ENCODE data around the gene LRP8.

LRP8 gene

DNA sequence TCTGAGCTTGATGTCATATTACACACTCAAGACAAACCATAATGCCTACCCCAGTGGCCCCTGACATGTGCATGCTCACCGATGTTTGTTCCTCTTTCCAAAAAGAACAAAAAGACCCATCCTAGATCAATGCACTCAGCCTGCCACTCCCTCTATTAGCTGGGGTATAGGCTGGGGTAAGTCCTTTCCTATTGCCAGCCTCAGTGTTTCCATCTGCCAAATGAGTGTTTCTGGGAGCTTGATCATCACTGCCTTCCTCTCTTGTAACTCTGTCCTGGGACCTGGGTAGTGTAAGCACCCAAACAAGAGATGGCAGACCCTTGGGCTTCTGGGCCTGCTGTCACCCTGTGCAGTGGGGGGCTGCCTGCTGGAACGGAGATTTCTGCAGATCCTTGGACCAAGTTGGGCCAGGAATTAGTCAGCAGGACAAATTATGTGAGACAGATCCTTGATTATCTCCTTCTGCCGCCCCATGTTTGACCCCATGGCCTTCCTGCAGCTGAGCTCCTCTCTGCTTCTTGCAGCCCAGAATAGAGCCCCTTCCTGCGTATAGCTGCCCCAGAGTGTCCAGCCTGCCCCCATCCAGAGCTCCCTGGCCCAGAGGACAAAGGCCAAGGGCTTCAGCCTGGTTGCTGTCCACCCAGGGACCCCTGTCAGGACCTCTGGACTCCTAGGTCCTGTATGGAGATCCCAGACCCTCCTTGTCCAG, 31.5 kb upstream of the LRP8 start:
- no peak for DNase-seq (ENCODE audit: low read depth)

DNA sequence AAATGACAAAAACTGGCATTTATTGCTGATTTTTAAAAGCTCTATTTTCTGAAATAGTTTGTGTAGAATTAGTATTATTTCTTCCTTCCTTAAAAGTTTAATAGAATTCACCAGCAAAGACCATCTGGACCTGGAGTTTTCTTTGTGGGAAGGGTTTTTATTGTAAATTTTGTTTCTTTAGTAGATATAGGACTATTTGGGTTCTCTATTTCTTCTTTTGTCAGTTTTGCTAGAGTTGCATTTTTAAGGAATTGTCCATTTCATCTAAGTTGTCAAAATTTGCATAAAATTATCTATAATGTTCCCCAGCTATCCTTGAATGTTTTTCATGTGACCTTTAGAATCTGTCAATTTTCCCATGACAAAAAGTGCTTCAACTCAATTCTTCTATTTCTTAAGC, 28.8 kb upstream of the LRP8 start:
- DNase-seq (ENCODE audit: low read depth): no peak

DNA sequence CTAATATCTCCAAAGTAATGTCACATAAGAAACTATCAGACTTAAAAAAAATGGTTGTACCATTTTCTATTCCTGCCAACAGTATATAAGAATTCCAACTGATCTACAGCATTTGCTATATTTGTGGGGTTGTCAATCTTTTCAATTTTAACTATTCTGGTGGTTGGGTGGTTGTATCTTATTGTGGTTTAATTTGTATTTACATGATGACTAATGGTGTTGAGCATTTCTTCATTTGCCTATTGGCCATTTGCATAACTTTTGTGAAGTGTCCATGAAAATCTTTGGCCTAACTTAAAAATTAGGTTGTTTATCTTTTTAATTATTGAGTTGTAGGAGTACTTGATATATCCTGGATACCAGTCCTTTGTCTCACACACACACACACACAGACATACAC, 26.2 kb upstream of the LRP8 start:
- DNase-seq (ENCODE audit: low read depth): no peak

DNA sequence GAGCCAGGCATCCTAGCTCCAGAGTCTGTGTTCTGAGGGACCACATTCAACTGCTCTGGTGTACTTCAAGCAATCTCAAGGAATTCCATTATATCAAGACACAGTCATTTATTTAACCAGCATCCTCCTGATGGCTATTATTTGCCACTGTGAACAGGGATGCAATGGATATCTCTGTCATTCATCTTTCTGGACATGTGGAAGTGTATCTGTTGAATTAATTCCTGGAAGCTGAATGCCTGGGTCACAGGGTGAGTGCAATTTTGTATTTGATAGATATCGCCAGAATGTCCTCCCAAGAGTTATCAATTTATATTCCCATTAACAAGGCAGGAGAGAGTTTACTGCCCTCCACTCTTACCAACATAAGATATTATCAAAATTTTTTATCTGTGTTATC, 24.7 kb upstream of the LRP8 start:
- no peak for DNase-seq (ENCODE audit: low read depth)

DNA sequence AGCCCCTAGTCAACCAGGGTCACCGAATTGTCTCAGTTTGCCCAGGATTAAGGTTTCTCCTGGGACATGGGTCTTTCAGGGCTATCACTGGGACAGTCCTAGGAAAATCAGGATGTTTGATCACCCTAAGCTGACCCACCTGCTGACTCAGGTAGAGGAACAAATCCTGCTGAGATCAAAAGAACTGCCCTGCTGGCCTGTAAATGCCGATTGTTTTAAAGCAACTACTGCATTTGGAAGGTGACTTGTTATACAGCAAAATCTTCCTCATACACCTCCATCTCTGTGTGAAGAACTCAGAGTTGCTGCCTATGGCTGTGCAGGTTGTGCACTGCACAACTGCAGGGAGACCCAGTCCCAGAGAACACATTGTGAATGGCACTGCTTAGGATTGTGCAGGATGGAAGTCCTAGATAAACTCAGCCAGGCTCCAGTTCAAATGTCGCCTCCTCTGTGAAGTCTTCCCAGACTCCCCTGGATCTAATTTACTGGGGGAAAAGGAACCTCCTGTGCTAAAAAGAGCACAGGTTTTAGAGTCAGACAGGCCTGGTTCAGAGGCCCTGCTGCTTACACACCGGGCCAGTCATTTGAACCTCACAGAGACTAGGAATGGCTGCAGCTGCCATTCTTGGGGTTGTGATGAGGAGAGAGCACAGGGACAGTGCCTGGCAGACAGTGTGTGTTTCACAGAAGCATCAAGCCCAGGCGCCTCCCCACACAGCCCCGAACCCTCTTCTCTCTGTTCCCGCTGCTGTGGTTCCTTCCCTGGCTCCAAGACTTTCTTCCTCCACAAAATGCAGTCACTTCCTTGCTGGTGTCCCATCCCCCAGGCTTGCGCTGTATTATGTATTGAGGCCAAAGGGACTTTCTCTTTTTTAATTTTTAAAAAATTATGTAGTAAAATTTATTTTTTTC, 23.2 kb upstream of the LRP8 start:
- no peak for DNase-seq (ENCODE audit: low read depth)

DNA sequence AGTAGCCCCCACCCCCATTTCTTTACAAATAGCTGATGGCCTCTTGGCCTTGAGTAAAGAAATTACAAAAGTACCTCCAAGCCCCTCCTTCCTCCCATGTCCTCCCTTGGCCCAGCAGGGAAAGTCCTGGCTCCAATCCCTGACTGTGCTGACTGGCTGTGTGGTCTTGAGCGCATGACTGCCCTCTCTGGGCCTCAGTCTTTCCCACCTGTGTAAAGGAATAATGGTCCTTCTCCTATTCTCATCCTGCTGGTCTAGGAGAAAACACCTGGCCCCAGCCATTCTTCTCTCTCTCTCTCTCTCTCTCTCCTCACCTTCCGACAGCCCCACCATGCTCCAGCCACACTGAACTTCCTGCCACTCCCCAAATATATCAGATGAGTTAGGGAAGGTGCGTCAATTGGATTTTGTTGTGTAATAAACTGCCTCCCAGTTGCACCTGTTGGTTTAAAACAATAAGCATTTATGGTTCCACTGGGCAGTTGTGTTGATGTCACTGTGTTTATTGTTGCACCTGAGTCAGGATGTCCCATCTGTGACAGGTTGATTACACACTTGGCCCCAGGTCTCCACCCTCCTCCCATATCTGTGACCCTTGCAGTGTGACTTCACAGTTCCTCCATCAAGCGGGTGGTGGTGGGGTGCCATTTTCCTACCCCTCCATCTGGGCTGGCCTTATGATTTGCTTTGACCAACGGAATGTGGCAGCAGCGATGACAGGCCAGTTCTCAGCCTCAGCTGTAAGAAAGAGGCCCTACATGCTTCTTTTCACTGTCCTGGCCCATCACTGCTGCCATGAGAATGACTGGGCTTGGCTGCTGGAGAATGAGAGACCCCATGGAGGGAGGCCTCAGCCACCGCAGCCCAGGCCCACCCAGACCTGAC, 22.3 kb upstream of the LRP8 start:
- DNase-seq (ENCODE audit: low read depth): no peak

DNA sequence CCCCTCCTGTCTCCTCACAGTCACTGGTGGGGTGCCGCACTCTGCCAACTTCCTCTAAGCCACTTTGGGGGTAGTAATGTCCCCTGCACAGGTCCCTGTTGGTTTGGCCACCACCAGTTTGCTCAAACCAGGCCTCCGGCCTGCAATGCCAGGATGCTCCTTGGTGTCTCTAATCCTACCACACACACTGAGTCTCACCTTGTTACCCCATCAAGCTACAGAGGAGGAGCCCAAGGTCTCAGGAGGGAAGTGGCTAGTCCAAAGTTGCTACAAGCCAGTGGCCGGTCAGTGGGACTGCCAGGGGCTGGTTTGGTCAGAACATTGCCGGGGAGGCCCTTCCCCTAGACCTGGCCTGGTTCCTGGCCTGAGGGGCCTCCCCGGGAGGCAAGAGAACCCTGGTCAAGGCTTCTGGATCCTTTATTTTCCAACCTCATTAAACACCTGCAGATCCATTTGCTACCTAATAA, 21.5 kb upstream of the LRP8 start:
- no peak for DNase-seq (ENCODE audit: low read depth)

DNA sequence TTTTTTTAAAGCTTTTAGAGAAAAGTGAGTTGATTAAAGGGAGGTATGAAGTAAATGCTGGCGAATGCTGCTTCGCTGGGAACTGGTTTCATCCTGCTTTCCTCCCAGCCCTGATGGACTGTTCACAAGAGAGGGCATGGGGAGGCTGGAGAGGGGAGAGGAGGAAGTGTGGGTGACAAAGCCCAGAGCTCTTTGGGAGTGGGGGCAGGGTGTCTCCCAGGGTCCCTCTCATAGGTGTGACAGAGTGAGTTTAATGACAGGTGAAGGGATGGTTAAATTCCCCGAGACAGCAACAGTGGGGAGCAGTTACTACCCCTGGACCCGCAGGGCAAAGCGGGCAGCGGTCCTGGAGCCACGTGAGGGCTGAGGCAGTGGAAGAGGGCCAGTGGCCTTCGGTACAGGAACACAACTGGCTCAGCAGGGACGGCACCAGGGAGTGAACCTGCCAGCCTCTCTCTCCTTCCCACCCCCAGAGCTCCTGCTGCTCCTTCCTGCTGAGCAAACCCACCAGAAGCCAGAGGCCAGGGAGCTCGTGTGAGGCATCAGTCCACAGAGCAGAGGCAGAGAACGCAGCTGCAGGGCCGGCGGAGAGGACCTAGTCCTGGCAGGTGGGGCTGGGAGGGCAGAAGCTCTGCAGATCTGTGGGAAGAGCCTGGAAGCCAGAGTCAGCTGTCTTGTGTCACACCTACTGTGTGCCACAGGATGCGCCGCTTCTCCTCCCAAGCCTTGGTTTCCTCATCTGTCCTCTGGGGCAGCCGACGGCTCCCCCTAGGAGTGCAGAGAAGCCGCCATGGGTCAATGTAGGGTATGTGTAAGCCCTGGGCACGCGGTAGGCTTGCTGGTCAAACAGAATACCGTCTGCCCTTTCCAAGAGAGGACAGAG, 20.9 kb upstream of the LRP8 start:
- no peak for DNase-seq (ENCODE audit: low read depth)

DNA sequence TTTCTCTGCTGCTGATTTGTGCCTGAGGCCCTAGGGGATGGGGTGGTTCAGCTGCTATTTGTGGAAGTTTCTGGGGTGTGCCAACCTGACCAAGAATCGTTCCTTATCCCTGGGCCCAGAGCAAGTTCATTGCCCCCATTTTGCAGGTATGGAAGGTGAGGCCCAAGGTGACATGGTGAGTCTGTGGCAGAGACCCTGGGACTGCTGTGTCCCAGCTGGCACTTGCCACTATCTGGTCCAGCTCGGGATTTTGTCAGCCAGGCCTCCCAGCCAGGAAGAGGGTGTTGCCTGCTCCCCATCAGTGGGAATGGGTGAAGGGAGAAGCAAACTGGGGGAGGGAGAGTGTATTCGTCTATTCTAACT, 18.9 kb upstream of the LRP8 start:
- no peak for DNase-seq (ENCODE audit: low read depth)

DNA sequence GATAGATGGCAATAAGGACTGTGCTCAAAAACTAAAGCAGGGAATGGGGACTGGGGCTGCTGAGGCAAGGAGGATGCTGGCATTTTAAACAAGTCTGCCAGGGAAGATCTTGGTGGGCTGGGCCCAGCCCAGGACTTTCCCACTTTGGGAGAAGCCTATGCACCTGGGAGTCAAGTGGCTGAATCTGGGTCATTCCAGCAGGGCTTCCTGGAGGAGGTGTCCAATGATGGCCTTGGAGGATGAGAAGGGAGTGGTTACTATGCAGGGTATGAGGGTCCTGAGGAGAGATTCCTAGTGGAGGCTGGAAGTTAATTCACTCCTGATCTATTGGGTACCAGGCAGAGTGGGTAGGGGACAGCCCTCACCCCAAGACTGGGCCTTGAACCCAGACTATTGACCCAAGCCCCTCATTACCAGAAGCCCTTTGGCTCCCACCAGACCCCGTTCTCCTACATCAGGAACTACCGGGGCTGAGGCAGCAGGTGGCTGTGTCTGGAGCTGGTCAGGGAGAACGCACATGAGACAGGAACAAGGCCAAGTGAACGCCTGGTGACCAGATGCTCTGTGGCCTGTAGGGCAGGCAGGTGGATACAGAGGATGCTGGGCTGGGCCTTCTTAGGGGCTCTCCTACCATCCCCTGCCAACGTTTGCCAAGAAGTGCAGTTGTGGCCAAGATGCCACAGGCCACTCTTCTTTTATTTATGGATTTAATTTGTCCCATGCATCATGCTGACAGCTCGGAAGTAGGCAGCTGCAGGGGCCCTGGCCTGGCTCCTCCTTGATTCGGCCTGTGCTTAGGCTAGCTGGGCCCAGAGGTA, 18.3 kb upstream of the LRP8 start:
- no peak for DNase-seq (ENCODE audit: low read depth)

DNA sequence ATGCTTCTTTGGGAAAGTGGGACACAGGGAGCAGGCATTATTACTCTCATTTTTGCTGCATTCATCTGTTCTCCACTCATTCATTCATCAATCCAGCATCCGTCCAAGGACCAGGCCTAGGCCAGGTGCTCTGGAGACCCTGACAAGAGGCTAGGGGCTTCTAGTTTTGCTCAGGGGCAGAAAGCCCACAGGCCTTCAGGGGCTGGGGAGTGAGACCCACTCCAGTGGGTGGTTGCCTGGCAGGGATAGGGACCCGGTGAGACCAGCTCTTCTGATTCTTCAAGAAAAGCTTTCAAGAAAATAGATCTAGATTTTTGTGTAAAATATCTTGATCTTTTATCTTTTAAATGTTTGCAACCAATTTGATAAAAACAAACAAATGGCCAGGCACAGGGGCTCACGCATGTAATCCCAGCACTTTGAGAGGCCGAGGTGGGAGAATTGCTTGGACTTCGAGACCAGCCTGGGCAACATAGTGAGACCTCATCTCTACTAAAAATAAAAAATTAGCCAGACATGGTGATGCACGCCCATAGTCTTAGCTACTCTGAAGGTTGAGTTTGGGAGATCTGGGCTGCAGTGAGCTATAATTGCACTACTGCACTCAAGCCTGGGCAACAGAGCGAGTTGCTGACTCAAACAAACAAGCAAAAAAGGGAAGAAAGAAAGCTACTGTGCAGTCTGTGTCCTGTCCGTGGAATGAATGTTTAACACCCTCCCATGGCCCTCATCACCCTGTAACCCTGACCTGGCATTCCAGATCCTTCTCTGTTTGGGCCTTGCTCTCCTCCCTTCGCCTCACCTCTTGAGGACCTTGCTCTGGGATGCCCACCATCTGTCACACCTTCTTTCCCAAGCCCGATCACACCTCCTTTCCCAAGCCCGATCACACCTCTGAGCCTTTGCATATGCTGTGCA, 17.3 kb upstream of the LRP8 start:
- DNase-seq (ENCODE audit: low read depth): no peak

DNA sequence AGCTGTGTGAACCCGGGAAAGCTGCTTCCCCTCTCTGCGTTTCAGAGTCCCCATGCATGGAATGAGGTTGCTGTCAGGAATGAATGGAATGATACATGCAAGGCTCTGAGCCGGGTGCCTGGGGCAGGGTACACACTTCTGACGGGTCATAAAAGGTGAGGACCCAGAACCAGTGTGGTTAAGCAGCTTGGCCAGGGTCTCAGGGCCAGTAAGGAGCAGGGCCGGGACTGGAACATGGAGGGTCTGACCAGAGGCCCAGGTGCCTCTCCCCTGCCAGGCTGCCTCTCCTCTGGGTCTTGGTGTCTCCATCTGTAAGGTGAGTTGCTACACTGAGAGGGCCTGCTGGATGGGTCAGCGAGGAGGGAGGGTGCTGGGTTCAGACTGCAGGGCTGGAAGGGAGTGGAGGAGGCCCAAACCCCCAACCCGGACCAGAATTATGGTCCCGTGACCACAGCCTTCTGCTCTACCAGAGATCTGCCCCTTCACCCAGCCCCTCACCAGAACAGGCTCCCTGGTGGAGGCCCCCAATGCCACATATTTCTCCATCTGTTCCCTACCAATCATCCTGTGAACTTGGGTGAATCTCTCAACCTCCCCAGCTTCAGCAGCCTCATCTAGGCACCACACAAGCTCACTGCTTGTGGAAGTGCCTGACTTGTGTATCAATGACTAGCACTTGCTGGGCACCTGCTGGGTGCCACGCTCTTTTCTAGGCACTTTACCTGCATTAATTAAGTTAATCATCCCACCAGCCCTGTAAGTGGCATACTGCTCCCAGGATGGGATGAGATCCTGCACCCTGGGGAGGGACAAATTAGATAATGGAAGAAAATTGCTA, 16.2 kb upstream of the LRP8 start:
- no peak for DNase-seq (ENCODE audit: low read depth)

DNA sequence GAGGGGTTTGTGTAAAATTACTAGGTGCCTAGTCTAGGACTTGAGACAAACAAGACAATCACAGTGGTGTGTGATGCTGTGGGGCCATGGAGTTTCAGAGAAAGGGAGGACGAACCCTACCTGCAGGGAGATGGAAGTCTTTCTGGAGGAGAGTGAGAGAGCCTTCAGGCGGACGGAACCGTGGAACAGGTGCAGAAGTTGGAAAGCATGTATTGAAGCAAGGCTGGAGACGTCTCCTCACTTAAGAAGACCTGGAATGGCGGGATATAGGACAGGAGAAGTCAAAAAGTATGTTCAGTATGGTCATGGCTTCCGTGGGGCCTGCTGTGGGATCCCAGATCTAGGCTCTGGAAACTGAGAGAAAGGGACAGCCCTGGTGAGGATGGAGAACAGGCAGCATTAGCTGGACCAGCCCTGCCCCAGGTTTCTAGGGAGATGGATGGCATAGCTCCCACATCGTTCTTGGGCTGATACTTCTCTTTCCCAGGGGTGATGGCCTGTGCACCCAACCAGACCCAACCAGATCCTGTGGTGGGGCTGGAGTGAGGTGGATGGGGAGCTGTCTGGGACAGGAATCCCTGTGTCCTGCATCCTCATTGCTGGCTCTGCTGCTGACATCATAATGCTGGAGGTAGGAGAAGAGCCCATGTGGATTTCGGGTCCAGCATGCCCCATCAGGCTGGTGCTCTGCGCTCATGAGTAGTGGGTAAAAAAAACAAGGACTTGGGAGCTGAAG, 15.0 kb upstream of the LRP8 start:
- no peak for DNase-seq (ENCODE audit: low read depth)

DNA sequence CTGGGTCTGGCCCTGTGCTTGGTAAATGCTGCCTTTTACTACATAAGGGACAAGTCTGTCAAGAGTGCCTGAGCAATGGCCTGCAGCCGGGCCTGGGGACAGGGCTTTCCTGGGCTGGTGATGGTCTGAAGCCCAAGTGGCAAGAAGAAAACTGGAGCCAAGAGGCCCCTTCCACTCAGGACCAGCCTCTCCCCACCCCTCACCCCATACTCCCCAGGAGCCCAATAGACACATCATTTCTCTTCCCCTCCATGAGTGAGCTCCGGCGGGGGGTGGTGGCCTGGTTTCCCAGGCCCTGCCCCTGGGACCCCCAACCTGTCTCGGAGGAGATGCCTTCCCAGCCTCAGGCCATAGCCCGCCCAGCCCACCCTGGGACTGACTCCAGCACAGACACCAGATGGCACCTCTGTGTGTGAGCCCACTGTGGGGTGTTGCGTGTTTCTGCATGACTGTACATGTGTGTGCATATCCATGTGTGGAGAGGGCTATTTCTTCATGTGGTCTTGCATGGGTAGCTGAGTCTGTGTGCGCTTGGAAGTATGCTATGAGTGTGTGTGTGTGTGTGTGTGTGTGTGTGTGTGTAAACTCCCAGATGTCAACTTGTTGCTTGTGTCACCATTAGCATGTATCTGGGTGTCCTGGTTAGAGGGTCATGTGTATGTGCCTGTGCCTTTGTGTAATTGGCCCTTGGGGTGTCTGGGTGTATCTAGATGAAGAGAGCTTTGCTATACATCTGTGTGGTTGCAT, 14.3 kb upstream of the LRP8 start:
- DNase-seq (ENCODE audit: low read depth): no peak

DNA sequence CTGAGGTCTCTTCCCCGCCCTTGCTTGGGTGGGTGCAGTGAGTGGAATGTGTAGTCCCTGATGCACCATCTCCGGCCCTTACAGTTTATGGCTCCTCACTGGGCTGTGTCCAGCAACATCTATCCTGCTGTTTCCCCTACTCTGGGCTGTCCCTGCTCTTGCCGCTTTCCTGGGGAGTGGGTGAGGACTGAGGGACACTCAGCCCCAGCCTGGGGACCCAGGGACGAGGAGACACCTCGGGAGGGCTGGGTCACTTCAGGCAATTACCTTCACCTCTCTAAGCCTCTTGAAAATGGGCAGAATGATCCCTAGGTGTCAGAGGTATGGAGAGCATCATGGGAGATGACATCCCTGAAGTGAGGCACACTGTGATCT, 13.6 kb upstream of the LRP8 start:
- no peak for DNase-seq (ENCODE audit: low read depth)

DNA sequence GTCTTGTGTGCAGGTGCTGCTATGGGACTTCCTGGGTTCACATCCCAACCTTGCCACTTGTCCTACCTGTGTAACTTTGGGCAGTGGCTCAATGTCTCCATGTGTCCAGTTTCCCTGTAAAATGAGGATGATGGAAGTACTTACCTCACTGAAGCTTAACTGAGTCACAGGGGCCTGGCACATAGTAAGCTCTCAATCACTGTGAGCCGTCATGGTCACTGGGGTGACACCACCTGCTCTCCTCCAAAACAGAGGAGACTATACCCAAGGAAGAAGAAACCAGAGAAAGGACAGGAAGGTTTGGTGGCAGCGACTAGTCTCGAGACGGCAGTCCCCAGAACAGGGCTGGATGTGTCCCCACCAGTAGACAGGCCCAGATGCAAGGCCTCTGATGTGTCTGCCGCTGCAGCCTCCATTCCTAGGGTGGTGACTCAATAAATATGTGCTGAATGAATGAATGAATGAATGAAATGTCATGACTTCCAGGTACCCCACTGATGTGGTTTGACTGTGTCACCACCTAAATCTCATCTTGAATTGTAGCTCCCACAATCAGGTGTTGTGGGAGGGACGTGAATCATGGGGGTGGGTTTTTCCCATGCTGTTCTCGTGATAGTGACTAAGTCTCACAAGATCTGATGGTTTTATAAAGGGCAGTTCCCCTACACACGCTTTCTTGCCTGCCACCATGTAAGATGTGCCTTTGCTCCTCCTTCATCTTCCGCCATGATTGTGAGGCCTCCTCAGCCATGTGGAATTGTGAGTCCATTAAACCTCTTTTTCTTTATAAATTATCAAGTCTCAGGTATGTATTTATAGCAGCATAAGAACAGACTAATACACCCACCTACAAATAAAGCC, 13.0 kb upstream of the LRP8 start:
- no peak for DNase-seq (ENCODE audit: low read depth)

Measured in non-pigmented ciliary epithelial cell (primary cell).